Activated CD4-positive, alpha-beta T cell treated with anti-CD3 and anti-CD28 coated beads for 1 hour (primary cell): ENCODE measurements around the gene GARRE1.
"Not testable (repeated sequence)": the region's sequence is repeated elsewhere in the genome, so short reads cannot be mapped to it uniquely, and the experiment has no call there.

Experiments used
- DNase-seq: peaks from one replicate; pipeline ENCODE4 v3.0.0-alpha.2; 2020

The GARRE1 gene

GRCh38 chr19:34232566-34233481 is 21.5 kb upstream of the GARRE1 start:
- no peak for DNase-seq

- DNase-seq: no peak
Measured at GRCh38 chr19:34235425-34235940, 18.9 kb upstream of the GARRE1 start.

- no peak for DNase-seq
Measured at GRCh38 chr19:34236035-34236987, 18.0 kb upstream of the GARRE1 start.

- no peak for DNase-seq
Measured at GRCh38 chr19:34237283-34237682, 17.1 kb upstream of the GARRE1 start.

GRCh38 chr19:34237939-34238338 is 16.4 kb upstream of the GARRE1 start:
- no peak for DNase-seq

- no peak for DNase-seq
Measured at GRCh38 chr19:34241513-34242337, 12.6 kb upstream of the GARRE1 start.

GRCh38 chr19:34243138-34243875 is 11.0 kb upstream of the GARRE1 start:
- DNase-seq: not testable (repeated sequence)

GRCh38 chr19:34243876-34244578 is 10.3 kb upstream of the GARRE1 start:
- no peak for DNase-seq

GRCh38 chr19:34244611-34245299 is 9.6 kb upstream of the GARRE1 start:
- DNase-seq: no peak

GRCh38 chr19:34246340-34246739 is 8.0 kb upstream of the GARRE1 start:
- DNase-seq: no peak

GRCh38 chr19:34248941-34249340 is 5.4 kb upstream of the GARRE1 start:
- DNase-seq: no peak

GRCh38 chr19:34253167-34253566 is 1.2 kb upstream of the GARRE1 start:
- DNase-seq: not testable (repeated sequence)

GRCh38 chr19:34253681-34254045 is 691 bp upstream of the GARRE1 start:
- DNase-seq: not testable (repeated sequence)

GRCh38 chr19:34254698-34255432 is 511 bp downstream of the GARRE1 start:
- DNase-seq: no peak

GRCh38 chr19:34255546-34255945 is 1.2 kb downstream of the GARRE1 start:
- DNase-seq: no peak

- DNase-seq: no peak
Measured at GRCh38 chr19:34256835-34257558, 2.6 kb downstream of the GARRE1 start.

- no peak for DNase-seq
Measured at GRCh38 chr19:34257559-34257924, 3.2 kb downstream of the GARRE1 start.

- DNase-seq: no peak
Measured at GRCh38 chr19:34259367-34260095, 5.2 kb downstream of the GARRE1 start.
